ENCODE data around the gene ANP32E.

DNA sequence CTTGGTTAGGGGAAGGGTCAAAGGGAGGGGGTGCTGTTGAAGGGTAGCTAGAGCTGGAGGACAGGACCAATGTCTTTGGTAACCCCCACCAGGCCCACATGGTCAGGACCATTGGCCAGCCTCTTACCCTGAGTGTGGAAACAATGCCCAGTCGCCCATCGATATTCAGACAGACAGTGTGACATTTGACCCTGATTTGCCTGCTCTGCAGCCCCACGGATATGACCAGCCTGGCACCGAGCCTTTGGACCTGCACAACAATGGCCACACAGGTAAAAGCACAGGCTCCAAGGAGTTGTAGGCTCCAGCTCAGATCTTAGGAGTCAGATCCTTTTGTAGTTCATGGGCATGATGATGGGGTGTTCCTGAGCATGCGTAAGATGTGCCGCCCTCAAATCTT is 25.5 kb upstream of the ANP32E start:
- TF ChIP-seq, protein P1, sequence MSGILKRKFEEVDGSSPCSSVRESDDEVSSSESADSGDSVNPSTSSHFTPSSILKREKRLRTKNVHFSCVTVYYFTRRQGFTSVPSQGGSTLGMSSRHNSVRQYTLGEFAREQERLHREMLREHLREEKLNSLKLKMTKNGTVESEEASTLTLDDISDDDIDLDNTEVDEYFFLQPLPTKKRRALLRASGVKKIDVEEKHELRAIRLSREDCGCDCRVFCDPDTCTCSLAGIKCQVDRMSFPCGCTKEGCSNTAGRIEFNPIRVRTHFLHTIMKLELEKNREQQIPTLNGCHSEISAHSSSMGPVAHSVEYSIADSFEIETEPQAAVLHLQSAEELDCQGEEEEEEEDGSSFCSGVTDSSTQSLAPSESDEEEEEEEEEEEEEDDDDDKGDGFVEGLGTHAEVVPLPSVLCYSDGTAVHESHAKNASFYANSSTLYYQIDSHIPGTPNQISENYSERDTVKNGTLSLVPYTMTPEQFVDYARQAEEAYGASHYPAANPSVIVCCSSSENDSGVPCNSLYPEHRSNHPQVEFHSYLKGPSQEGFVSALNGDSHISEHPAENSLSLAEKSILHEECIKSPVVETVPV (CRISPR knock-in tag; IDR thresholded peaks at IDR 0.05), result no peak
- TF ChIP-seq OSR1 (CRISPR knock-in tag; IDR thresholded peaks at IDR 0.05), result no peak
- no peak for TF ChIP-seq GLIS3 (CRISPR knock-in tag; IDR thresholded peaks at IDR 0.05)
- no peak for TF ChIP-seq ZFP3 (CRISPR knock-in tag; IDR thresholded peaks at IDR 0.05)
- TF ChIP-seq ARNTL (CRISPR knock-in tag; IDR thresholded peaks at IDR 0.05; ENCODE audit: borderline replicate concordance, low read depth), result no peak
- TF ChIP-seq ZC3H10 (CRISPR knock-in tag; IDR thresholded peaks at IDR 0.05), result no peak
- TF ChIP-seq CSDC2 (CRISPR knock-in tag; IDR thresholded peaks at IDR 0.05), result no peak
- TF ChIP-seq ZNF70 (CRISPR knock-in tag; IDR thresholded peaks at IDR 0.05), result no peak
- TF ChIP-seq ZNF8 (CRISPR knock-in tag; IDR thresholded peaks at IDR 0.05), result no peak
- no peak for TF ChIP-seq RARB (CRISPR knock-in tag; IDR thresholded peaks at IDR 0.05)
- no peak for TF ChIP-seq PPARA (CRISPR knock-in tag; IDR thresholded peaks at IDR 0.05; ENCODE audit: borderline replicate concordance)
- TF ChIP-seq SNAI2 (CRISPR knock-in tag; IDR thresholded peaks at IDR 0.05), result no peak
- TF ChIP-seq, protein P2, sequence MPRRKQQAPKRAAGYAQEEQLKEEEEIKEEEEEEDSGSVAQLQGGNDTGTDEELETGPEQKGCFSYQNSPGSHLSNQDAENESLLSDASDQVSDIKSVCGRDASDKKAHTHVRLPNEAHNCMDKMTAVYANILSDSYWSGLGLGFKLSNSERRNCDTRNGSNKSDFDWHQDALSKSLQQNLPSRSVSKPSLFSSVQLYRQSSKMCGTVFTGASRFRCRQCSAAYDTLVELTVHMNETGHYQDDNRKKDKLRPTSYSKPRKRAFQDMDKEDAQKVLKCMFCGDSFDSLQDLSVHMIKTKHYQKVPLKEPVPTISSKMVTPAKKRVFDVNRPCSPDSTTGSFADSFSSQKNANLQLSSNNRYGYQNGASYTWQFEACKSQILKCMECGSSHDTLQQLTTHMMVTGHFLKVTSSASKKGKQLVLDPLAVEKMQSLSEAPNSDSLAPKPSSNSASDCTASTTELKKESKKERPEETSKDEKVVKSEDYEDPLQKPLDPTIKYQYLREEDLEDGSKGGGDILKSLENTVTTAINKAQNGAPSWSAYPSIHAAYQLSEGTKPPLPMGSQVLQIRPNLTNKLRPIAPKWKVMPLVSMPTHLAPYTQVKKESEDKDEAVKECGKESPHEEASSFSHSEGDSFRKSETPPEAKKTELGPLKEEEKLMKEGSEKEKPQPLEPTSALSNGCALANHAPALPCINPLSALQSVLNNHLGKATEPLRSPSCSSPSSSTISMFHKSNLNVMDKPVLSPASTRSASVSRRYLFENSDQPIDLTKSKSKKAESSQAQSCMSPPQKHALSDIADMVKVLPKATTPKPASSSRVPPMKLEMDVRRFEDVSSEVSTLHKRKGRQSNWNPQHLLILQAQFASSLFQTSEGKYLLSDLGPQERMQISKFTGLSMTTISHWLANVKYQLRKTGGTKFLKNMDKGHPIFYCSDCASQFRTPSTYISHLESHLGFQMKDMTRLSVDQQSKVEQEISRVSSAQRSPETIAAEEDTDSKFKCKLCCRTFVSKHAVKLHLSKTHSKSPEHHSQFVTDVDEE (CRISPR knock-in tag; IDR thresholded peaks at IDR 0.05), result no peak
- TF ChIP-seq, protein P3, sequence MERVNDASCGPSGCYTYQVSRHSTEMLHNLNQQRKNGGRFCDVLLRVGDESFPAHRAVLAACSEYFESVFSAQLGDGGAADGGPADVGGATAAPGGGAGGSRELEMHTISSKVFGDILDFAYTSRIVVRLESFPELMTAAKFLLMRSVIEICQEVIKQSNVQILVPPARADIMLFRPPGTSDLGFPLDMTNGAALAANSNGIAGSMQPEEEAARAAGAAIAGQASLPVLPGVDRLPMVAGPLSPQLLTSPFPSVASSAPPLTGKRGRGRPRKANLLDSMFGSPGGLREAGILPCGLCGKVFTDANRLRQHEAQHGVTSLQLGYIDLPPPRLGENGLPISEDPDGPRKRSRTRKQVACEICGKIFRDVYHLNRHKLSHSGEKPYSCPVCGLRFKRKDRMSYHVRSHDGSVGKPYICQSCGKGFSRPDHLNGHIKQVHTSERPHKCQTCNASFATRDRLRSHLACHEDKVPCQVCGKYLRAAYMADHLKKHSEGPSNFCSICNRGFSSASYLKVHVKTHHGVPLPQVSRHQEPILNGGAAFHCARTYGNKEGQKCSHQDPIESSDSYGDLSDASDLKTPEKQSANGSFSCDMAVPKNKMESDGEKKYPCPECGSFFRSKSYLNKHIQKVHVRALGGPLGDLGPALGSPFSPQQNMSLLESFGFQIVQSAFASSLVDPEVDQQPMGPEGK (CRISPR knock-in tag; IDR thresholded peaks at IDR 0.05; ENCODE audit: borderline replicate concordance), result no peak

Measured in SK-N-SH treated with all-trans-retinoic acid at 6 μM for 48 hours (cell line).